Ishikawa (cell line): Measurements from ENCODE around the gene SMPD3.

Source experiments
- CEBPB ChIP-seq: IDR thresholded peaks from 2 replicates; pipeline ENCODE4 v1.6.1; 2012
- CREB1 ChIP-seq: IDR thresholded peaks from 2 replicates; pipeline ENCODE4 v1.6.1; 2012; ENCODE audit warnings: low read depth
- EGR1 ChIP-seq: IDR thresholded peaks from 2 replicates; pipeline ENCODE4 v1.6.1; 2012
- EP300 ChIP-seq: IDR thresholded peaks from 2 replicates; pipeline ENCODE4 v1.6.1; 2012; ENCODE audit warnings: borderline replicate concordance
- FOXM1 ChIP-seq: IDR thresholded peaks from 2 replicates; pipeline ENCODE4 v1.6.1; 2012; ENCODE audit warnings: low read depth, borderline replicate concordance
- MAX ChIP-seq: IDR thresholded peaks from 2 replicates; pipeline ENCODE4 v1.6.1; 2012
- NFIC ChIP-seq: IDR thresholded peaks from 2 replicates; pipeline ENCODE4 v1.6.1; 2012
- RAD21 ChIP-seq: IDR thresholded peaks from 2 replicates; pipeline ENCODE4 v1.6.1; 2012; ENCODE audit warnings: low read depth
- TEAD4 ChIP-seq: IDR thresholded peaks from 2 replicates; pipeline ENCODE4 v1.6.1; 2012
- YY1 ChIP-seq: IDR thresholded peaks from 2 replicates; pipeline ENCODE4 v1.6.1; 2012; ENCODE audit warnings: low read depth

GRCh38 chr16:68353366-68353765 is 94.9 kb downstream of the SMPD3 start:
- TF ChIP-seq MAX, result no peak
- no peak for TF ChIP-seq EGR1
- no peak for TF ChIP-seq TEAD4
- TF ChIP-seq CEBPB, result no peak
- no peak for TF ChIP-seq CREB1
- TF ChIP-seq RAD21, result no peak
- no peak for TF ChIP-seq YY1
- TF ChIP-seq EP300, result no peak
- no peak for TF ChIP-seq FOXM1
- TF ChIP-seq NFIC, result no peak
